Esophagus squamous epithelium (tissue), 4 donors: Measurements from ENCODE around the gene CDAN1.

Source experiments
- CTCF ChIP-seq, 6 experiments: fragments of 450-650 bp in 4 of 6; fragments of 200-600 bp in 2 of 6; sonication (generic) in 2 of 6; IDR thresholded peaks; one replicate each; pipeline ENCODE4 v1.5.1; 2016 to 2019; ENCODE audit warnings: antibody characterized with exemption in 6 of 6, mild to moderate bottlenecking in 4 of 6, moderate library complexity in 4 of 6
- POLR2A ChIP-seq, 4 donors: fragments of 450-650 bp; IDR thresholded peaks; one replicate each; pipeline ENCODE4 v1.6.1; 2017; ENCODE audit warnings: antibody characterized with exemption in 4 of 4, mild to moderate bottlenecking in 4 of 4, moderate library complexity in 3 of 4

- TF ChIP-seq CTCF (IDR thresholded peaks at IDR 0.05) (no peak), POLR2A (IDR thresholded peaks at IDR 0.05) (no peak)
Observed at GRCh38 chr15:42736178-42736792, 643 bp downstream of the CDAN1 start.
